Psoas muscle (tissue), 8 donors: ENCODE data around the gene RAC3. TPM values are rescaled to one million over a fixed set of nuclear protein-coding genes. Genes with fewer than 3 reads are reported as not detected.

Experiments used
- ATAC-seq, 4 donors: fragments of 200-7000 bp; cut with Tn5 transposase; one replicate each; pipeline ENCODE4 v1.9.1; 2020; ENCODE audit warnings: moderate library complexity in 3 of 4, mild to moderate bottlenecking in 2 of 4
- DNase-seq, 2 donors: peaks; one replicate each; pipeline ENCODE4 v3.0.0-alpha.2; 2020
- H3K27ac ChIP-seq: fragments of 200-600 bp; one replicate; pipeline ENCODE4 v1.8.0; 2022
- H3K27me3 ChIP-seq, 3 donors: fragments of 200-600 bp in 1 of 3; one replicate each; pipeline versions ENCODE4 v1.6.1 to v1.8.0; 2013 to 2022; ENCODE audit warnings: low read length in 2 of 3, mild to moderate bottlenecking in 2 of 3, moderate library complexity in 1 of 3; ENCODE audit not compliant: insufficient read depth in 3 of 3
- H3K36me3 ChIP-seq, 2 donors: fragments of 200-600 bp in 1 of 2; one replicate each; pipeline versions ENCODE4 v1.6.1 to v1.8.0; 2013 to 2022; ENCODE audit warnings: low read depth in 1 of 2, mild to moderate bottlenecking in 1 of 2, moderate library complexity in 1 of 2; ENCODE audit not compliant: insufficient read depth in 1 of 2
- H3K4me1 ChIP-seq: fragments of 200-600 bp; one replicate; pipeline ENCODE4 v1.8.0; 2022
- H3K4me3 ChIP-seq: fragments of 200-600 bp; one replicate; pipeline ENCODE4 v1.8.0; 2022; ENCODE audit warnings: mild to moderate bottlenecking
- H3K9me3 ChIP-seq: fragments of 200-600 bp; one replicate; pipeline ENCODE4 v1.8.0; 2022
- CTCF ChIP-seq: fragments of 200-600 bp; IDR thresholded peaks from one replicate; pipeline ENCODE4 v1.8.0; 2022; ENCODE audit warnings: antibody characterized with exemption
- WGBS, 3 donors: extraction: QIAGEN DNeasy Blood & Tissue Kit; methylation state at CpG; one replicate each; pipeline versions ENCODE4 v1.1.6 to v1.1.7; 2013; 5-methylcytosine and 5-hydroxymethylcytosine counted together
- intact Hi-C, 2 donors: fragments of 100-400 bp; cut with DNase I; formaldehyde crosslinking; loops; one replicate each; pipeline versions ENCODE4 v1.11.0 to v1.14.2; 2022
- polyA plus RNA-seq, 3 donors: library from polyadenylated mRNA; stranded (reverse); fragments of 200-250 nt; gene quantifications; one replicate each; pipeline ENCODE4 v1.2.3, GENCODE V29; 2013
- total RNA-seq, 4 donors: library from RNA; stranded (reverse); fragmentation: NEBNext Ultra II Directional in 2 of 4; extraction: Animal tissue kit (Norgen Biotek cat#: 25700) in 2 of 4; gene quantifications; one replicate each; pipeline versions ENCODE4 v1.2.1 to v1.2.4, GENCODE V29; 2021 to 2023
- donor health status: healthy with polysubstance abuse.
- donor health status: DM: no; HTN: no; CAD: no; lungs with moderate emphysema.
- donor health status: Bipolar disorder and iron deficiency.
- donor health status: healthy.
- donor health status: DM: yes; HTN: yes; CAD: no.
- donor health status: DM: no; HTN: no; CAD: no.
- donor health status: DM: no; HTN: no; CAD: no.
- donor health status: DM: yes; HTN: yes; CAD: no.

RAC3 gene
- total and polyA plus RNA-seq, 7 donors, result 0.05 to 0.83 TPM; not detected in 5

- ATAC-seq (no peak), DNase-seq (no peak)
- Histone ChIP-seq H3K36me3 (peaks cover 0 to 37% of the 10 kb centered on the region in 2 donors), H3K27ac (no peak overlapping the region), H3K4me3 (no peak overlapping the region), H3K27me3 (no peaks in the 10 kb centered on the region), H3K4me1 (peaks cover 6% of the 10 kb centered on the region), H3K9me3 (no peaks in the 10 kb centered on the region)
- intact Hi-C loops, result no loop called here
- TF ChIP-seq CTCF, result no peak
- 88 to 91% (median 91%) methylated on average over 15 of the region's 15 CpGs for WGBS, 3 donors
Measured at GRCh38 chr17:82009413-82009812, 22.1 kb upstream of the RAC3 start.

GRCh38 chr17:82010575-82011525, 20.6 kb upstream of the RAC3 start:
- ATAC-seq (no peak), DNase-seq (no peak)
- Histone ChIP-seq H3K36me3 (peaks cover 0 to 37% of the 10 kb centered on the region in 2 donors), H3K4me3 (no peak overlapping the region), H3K27ac (no peak overlapping the region), H3K4me1 (peaks cover under 1% of the 10 kb centered on the region), H3K27me3 (no peaks in the 10 kb centered on the region), H3K9me3 (no peaks in the 10 kb centered on the region)
- 93 to 94% (median 93%) methylated on average over 36 to 39 of the region's 39 CpGs for WGBS, 3 donors
- TF ChIP-seq CTCF, result no peak
- intact Hi-C loops, result no loop called here

GRCh38 chr17:82011617-82012187, 19.8 kb upstream of the RAC3 start:
- WGBS, 3 donors, result 94 to 95% (median 95%) methylated on average over 18 to 19 of the region's 19 CpGs
- H3K27me3 ChIP-seq, result no peaks in the 10 kb centered on the region
- no peak overlapping the region for H3K27ac ChIP-seq
- H3K4me3 ChIP-seq, result no peak overlapping the region
- H3K36me3 ChIP-seq, result peaks cover 0 to 37% of the 10 kb centered on the region in 2 donors
- H3K9me3 ChIP-seq, result no peaks in the 10 kb centered on the region
- no peak for DNase-seq
- no peaks in the 10 kb centered on the region for H3K4me1 ChIP-seq
- intact Hi-C loops, result no loop called here
- no peak for ATAC-seq
- no peak for TF ChIP-seq CTCF

GRCh38 chr17:82012261-82012639, 19.2 kb upstream of the RAC3 start:
- intact Hi-C loops, result no loop called here
- DNase-seq, result no peak
- 79 to 86% (median 81%) methylated on average over 17 to 20 of the region's 20 CpGs for WGBS, 3 donors
- Histone ChIP-seq H3K27ac (no peak overlapping the region), H3K4me1 (peaks cover under 1% of the 10 kb centered on the region), H3K27me3 (no peaks in the 10 kb centered on the region), H3K36me3 (peaks cover 0 to 37% of the 10 kb centered on the region in 2 donors), H3K4me3 (no peak overlapping the region), H3K9me3 (no peaks in the 10 kb centered on the region)
- ATAC-seq, result no peak
- no peak for TF ChIP-seq CTCF
